Nephron progenitor cell (in vitro differentiated cells): ENCODE measurements around the gene NAE1.
"Not testable (repeated sequence)": the region's sequence is repeated elsewhere in the genome, so short reads cannot be mapped to it uniquely, and the experiment has no call there.

Source experiments
- DNase-seq: peaks from one replicate; pipeline ENCODE4 v3.0.0; 2021
- H3K27ac Mint-ChIP-seq: 2 replicates; pipeline ENCODE4 v1.8.0; 2021; ENCODE audit warnings: mild to moderate bottlenecking, moderate library complexity, mixed read lengths
- H3K27me3 Mint-ChIP-seq: 2 replicates; pipeline ENCODE4 v1.8.0; 2021; ENCODE audit warnings: mild to moderate bottlenecking, low read depth, mixed read lengths; ENCODE audit not compliant: poor library complexity
- H3K36me3 Mint-ChIP-seq: 2 replicates; pipeline ENCODE4 v1.8.0; 2021; ENCODE audit warnings: low read depth, mixed read lengths
- H3K4me1 Mint-ChIP-seq: 2 replicates; pipeline ENCODE4 v1.8.0; 2021; ENCODE audit warnings: mixed read lengths
- H3K4me3 Mint-ChIP-seq: 2 replicates; pipeline ENCODE4 v1.8.0; 2021; ENCODE audit warnings: mild to moderate bottlenecking, moderate library complexity, mixed read lengths
- H3K9me3 Mint-ChIP-seq: 2 replicates; pipeline ENCODE4 v1.8.0; 2021; ENCODE audit warnings: mild to moderate bottlenecking, moderate library complexity, mixed read lengths
- TF ChIP-seq, protein P1 (sequence below): fragments of 200-600 bp; sonication (generic); IDR thresholded peaks from 2 replicates; pipeline ENCODE4 v1.5.0; 2021; ENCODE audit warnings: antibody characterized with exemption

Gene NAE1

GRCh38 chr16:66798161-66798560 is 32.6 kb downstream of the NAE1 start:
- no peaks in the 10 kb centered on the region for H3K9me3 Mint-ChIP-seq

DNA sequence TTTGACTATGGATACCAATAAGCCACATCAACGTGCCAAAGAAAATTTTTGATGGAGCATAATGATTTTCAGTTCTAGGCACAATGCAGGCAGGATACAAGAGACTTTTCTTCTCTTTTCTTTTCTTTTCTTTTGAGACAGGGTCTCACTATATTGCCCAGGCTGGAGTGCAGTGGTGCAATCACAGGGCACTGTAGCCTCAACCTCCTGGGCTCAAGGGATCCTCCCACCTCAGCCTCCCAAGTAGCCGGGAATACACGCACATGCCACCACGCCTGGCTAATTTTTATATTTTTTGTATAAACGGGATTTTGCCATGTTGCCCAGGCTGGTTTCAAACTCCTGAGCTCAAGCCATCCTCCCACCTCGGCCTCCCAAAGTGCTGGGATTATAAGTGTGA is 36.8 kb downstream of the NAE1 start:
- DNase-seq, H3K9me3 Mint-ChIP-seq, H3K27ac Mint-ChIP-seq, H3K36me3 Mint-ChIP-seq, H3K4me3 Mint-ChIP-seq, H3K4me1 Mint-ChIP-seq: not testable (repeated sequence)
- H3K27me3 Mint-ChIP-seq, result peaks cover 24% of the 10 kb centered on the region

More at GRCh38 chr16:66798161-66798560, 32.6 kb downstream of the NAE1 start:
- no peaks in the 10 kb centered on the region for H3K4me1 Mint-ChIP-seq
- TF ChIP-seq, protein P1, sequence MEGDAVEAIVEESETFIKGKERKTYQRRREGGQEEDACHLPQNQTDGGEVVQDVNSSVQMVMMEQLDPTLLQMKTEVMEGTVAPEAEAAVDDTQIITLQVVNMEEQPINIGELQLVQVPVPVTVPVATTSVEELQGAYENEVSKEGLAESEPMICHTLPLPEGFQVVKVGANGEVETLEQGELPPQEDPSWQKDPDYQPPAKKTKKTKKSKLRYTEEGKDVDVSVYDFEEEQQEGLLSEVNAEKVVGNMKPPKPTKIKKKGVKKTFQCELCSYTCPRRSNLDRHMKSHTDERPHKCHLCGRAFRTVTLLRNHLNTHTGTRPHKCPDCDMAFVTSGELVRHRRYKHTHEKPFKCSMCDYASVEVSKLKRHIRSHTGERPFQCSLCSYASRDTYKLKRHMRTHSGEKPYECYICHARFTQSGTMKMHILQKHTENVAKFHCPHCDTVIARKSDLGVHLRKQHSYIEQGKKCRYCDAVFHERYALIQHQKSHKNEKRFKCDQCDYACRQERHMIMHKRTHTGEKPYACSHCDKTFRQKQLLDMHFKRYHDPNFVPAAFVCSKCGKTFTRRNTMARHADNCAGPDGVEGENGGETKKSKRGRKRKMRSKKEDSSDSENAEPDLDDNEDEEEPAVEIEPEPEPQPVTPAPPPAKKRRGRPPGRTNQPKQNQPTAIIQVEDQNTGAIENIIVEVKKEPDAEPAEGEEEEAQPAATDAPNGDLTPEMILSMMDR, result no peak
- peaks cover 11% of the 10 kb centered on the region for H3K27me3 Mint-ChIP-seq
- peaks cover 11% of the 10 kb centered on the region for H3K36me3 Mint-ChIP-seq
- no peak for DNase-seq
- no peak overlapping the region for H3K4me3 Mint-ChIP-seq
- no peak overlapping the region for H3K27ac Mint-ChIP-seq

- Mint-ChIP-seq H3K4me3 (no peak overlapping the region), H3K36me3 (no peaks in the 10 kb centered on the region), H3K9me3 (no peaks in the 10 kb centered on the region), H3K4me1 (no peaks in the 10 kb centered on the region), H3K27ac (no peak overlapping the region), H3K27me3 (peaks cover 17% of the 10 kb centered on the region)
- DNase-seq, result no peak
- TF ChIP-seq, protein P1, result no peak
These were observed 40.5 kb downstream of the NAE1 start for GRCh38 chr16:66790130-66790733.

GRCh38 chr16:66787427-66787826 is 43.3 kb downstream of the NAE1 start:
- no peaks in the 10 kb centered on the region for H3K9me3 Mint-ChIP-seq
- DNase-seq, result no peak

GRCh38 chr16:66786551-66786950 is 44.2 kb downstream of the NAE1 start:
- Mint-ChIP-seq H3K4me3 (no peak overlapping the region), H3K36me3 (no peaks in the 10 kb centered on the region), H3K4me1 (no peaks in the 10 kb centered on the region), H3K27me3 (peaks cover 12% of the 10 kb centered on the region), H3K27ac (no peak overlapping the region), H3K9me3 (no peaks in the 10 kb centered on the region)
- no peak for DNase-seq
- TF ChIP-seq, protein P1, result no peak

More at GRCh38 chr16:66787427-66787826, 43.3 kb downstream of the NAE1 start:
- no peaks in the 10 kb centered on the region for H3K36me3 Mint-ChIP-seq
- peaks cover 16% of the 10 kb centered on the region for H3K27me3 Mint-ChIP-seq
- no peak overlapping the region for H3K4me3 Mint-ChIP-seq
- TF ChIP-seq, protein P1, result no peak
- H3K27ac Mint-ChIP-seq, result no peak overlapping the region
- H3K4me1 Mint-ChIP-seq, result no peaks in the 10 kb centered on the region

DNA sequence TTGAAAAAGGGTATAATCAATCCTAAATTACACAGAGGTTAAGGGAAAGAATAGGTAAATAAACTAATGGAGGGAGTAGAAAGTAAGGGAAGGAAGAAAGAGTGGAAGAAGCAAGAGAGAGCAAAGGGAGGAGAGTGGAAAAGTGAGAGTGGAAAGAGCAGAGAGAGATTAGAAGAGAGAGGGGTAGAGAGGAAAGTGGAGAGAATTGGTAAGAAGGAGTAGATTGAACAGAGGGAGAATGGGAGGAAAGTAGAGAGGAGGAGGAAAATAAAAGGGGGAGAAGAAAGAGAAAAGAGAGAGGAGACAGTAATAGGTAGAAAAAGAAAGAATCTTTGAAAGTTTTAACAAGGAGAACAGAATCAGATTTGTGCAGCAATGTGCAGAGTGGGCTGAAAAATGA is 54.3 kb downstream of the NAE1 start:
- no peak overlapping the region for H3K27ac Mint-ChIP-seq
- no peak for DNase-seq
- H3K27me3 Mint-ChIP-seq, result peaks cover 3% of the 10 kb centered on the region
- TF ChIP-seq, protein P1, result no peak
- no peaks in the 10 kb centered on the region for H3K9me3 Mint-ChIP-seq
- no peaks in the 10 kb centered on the region for H3K36me3 Mint-ChIP-seq
- H3K4me1 Mint-ChIP-seq, result no peaks in the 10 kb centered on the region
- H3K4me3 Mint-ChIP-seq, result no peak overlapping the region
